SK-N-MC (cell line): Measurements from ENCODE around the gene ACOD1.

Source experiments
- EZH2 ChIP-seq: fragments of 200-600 bp; sonication (generic); IDR thresholded peaks from one replicate; pipeline ENCODE4 v1.6.1; 2017; ENCODE audit warnings: antibody characterized with exemption
- FOXP2 ChIP-seq: optimal IDR thresholded peaks from 2 replicates; pipeline ENCODE3; 2011; ENCODE audit warnings: mild to moderate bottlenecking, moderate library complexity; ENCODE audit not compliant: insufficient read depth; ENCODE audit errors: extremely low read length, control extremely low read depth
- POLR2AphosphoS5 ChIP-seq: IDR thresholded peaks from 2 replicates; pipeline ENCODE4 v1.6.1; 2012; ENCODE audit warnings: mild to moderate bottlenecking, low read depth, low read length, borderline replicate concordance

DNA sequence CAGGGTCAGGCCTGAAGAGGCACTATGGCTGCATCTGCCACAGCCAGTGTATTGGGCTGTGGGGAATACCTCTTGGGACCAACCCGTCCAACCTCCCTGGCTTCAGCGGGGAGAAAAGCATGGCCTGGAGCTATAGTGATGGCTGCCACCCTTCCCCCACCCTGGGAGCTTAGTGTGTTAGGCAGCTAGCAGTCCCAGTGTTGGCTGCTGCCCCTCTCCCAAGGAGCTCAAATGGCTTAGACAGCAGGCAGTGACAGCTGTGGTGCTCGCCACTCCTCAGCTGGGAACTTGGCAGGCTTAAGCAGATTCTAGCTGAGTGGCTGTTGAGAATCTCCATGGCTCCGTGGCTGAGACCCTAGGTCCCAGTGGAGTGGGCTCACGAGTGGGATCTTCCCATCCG, 19.7 kb downstream of the ACOD1 start:
- TF ChIP-seq EZH2 (no peak), POLR2AphosphoS5 (no peak), FOXP2 (no peak)
